Neural progenitor cell (in vitro differentiated cells): Measurements from ENCODE around the gene ITCH. TPM values are rescaled to one million over a fixed set of nuclear protein-coding genes. Genes with fewer than 3 reads are reported as not detected.

Source experiments
- DNase-seq: peaks from one replicate; pipeline ENCODE4 v3.0.0-alpha.2; 2016; ENCODE audit warnings: low spot score
- H2AFZ ChIP-seq: fragments of 200-600 bp; sonication (generic); replicated peaks from 2 replicates; pipeline ENCODE4 v1.6.1; 2016; ENCODE audit warnings: antibody characterized with exemption
- H3F3A ChIP-seq: fragments of 200-600 bp; sonication (generic); 2 replicates; pipeline ENCODE4 v1.6.1; 2016; ENCODE audit warnings: antibody characterized with exemption, low read depth
- H3K27ac ChIP-seq: fragments of 200-600 bp; sonication (generic); 2 replicates; pipeline ENCODE4 v1.5.1; 2016; ENCODE audit warnings: mild to moderate bottlenecking
- H3K27me3 ChIP-seq: fragments of 200-600 bp; sonication (generic); 2 replicates; pipeline ENCODE4 v1.6.1; 2016; ENCODE audit warnings: mild to moderate bottlenecking, moderate library complexity
- H3K36me3 ChIP-seq: fragments of 200-600 bp; sonication (generic); 2 replicates; pipeline ENCODE4 v1.5.1; 2016
- H3K4me1 ChIP-seq: fragments of 200-600 bp; sonication (generic); 2 replicates; pipeline ENCODE4 v1.6.1; 2016; ENCODE audit warnings: mixed run types
- H3K4me2 ChIP-seq: fragments of 200-600 bp; sonication (generic); 2 replicates; pipeline ENCODE4 v1.6.1; 2016
- H3K4me3 ChIP-seq: fragments of 200-600 bp; sonication (generic); 2 replicates; pipeline ENCODE4 v1.5.1; 2016
- H3K79me2 ChIP-seq: fragments of 200-600 bp; sonication (generic); 2 replicates; pipeline ENCODE4 v1.6.1; 2016; ENCODE audit warnings: low read depth
- H3K9ac ChIP-seq: fragments of 200-600 bp; sonication (generic); 2 replicates; pipeline ENCODE4 v1.6.1; 2016
- H3K9me3 ChIP-seq: fragments of 200-600 bp; sonication (generic); 2 replicates; pipeline ENCODE4 v1.5.1; 2016; ENCODE audit warnings: low read depth
- H4K20me1 ChIP-seq: fragments of 200-600 bp; sonication (generic); 2 replicates; pipeline ENCODE4 v1.6.1; 2016; ENCODE audit warnings: low read depth
- H3K27ac Mint-ChIP-seq: 3 replicates; pipeline ENCODE4 v1.8.0; 2021; ENCODE audit warnings: mixed read lengths
- H3K27me3 Mint-ChIP-seq: 2 replicates; pipeline ENCODE4 v1.8.0; 2022; ENCODE audit warnings: low read depth, mild to moderate bottlenecking, inconsistent platforms, moderate library complexity, mixed read lengths; ENCODE audit not compliant: insufficient read depth
- H3K36me3 Mint-ChIP-seq: 3 replicates; pipeline ENCODE4 v1.8.0; 2021; ENCODE audit warnings: mixed read lengths
- H3K4me1 Mint-ChIP-seq: 3 replicates; pipeline ENCODE4 v1.8.0; 2021; ENCODE audit warnings: mixed read lengths
- H3K4me3 Mint-ChIP-seq: 3 replicates; pipeline ENCODE4 v1.8.0; 2021; ENCODE audit warnings: mild to moderate bottlenecking, moderate library complexity, mixed read lengths
- H3K9me3 Mint-ChIP-seq: 3 replicates; pipeline ENCODE4 v1.8.0; 2020; ENCODE audit warnings: mixed read lengths
- EZH2 ChIP-seq: fragments of 200-600 bp; sonication (generic); IDR thresholded peaks from 2 replicates; pipeline ENCODE4 v1.6.1; 2017; ENCODE audit warnings: antibody characterized with exemption, mild to moderate bottlenecking, moderate library complexity
- EZH2phosphoT487 ChIP-seq: fragments of 200-600 bp; sonication (generic); IDR thresholded peaks from 2 replicates; pipeline ENCODE4 v1.6.1; 2017; ENCODE audit warnings: antibody characterized with exemption
- total RNA-seq: library from RNA; depleted of rRNA; stranded (reverse); fragments of >200 nt; gene quantifications from 2 replicates; pipeline ENCODE4 v1.2.3, GENCODE V29; 2015; ENCODE audit warnings: low replicate concordance
- TF ChIP-seq, protein P1 (sequence below): fragments of 200-600 bp; sonication (generic); IDR thresholded peaks from 2 replicates; pipeline ENCODE4 v1.5.1; 2017; ENCODE audit warnings: antibody characterized with exemption, mild to moderate bottlenecking

The ITCH gene
- total RNA-seq, 1 donor from 2014 or later = 55.2 TPM

DNA sequence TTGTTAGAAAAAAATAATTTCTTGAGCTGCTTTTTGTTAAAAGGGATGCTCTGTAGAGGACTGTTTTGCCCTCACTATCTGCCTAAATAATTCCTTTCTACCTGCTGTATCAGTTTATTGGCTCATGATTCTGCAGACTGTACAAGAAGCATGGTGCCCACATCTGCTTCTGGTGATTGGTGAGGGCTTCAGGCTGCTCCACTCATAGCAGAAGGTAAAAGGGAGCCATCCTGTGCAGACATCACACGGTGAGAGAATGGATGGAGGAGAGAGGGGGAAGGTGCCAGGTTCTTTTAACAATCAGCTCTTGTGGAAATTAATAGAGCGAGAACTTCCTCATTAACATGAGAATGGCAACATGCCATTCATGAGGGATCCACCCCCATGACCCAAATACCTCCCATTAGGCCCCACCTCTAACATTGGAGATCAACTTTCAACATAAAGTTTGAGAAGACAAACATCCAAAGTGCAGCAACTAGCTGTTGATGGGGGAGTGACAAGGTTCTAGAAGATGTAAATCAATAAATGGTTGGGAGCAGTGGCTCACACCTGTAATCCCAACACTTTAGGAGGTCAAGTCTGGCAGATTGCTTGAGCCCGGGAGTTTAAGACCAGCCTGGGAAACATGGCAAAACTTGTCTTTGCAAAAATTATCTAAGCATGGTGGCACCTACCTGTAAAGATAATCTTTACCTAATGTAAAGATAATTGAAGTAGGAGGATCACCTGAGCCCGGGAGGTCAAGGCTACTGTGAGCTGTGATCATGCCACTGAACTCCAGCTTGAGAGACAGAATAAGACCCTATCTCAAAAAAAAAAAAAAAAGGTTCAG is 44.2 kb upstream of the ITCH start:
- Mint-ChIP-seq H3K27me3 (peaks cover 5% of the 10 kb centered on the region), H3K4me1 (peaks cover 10% of the 10 kb centered on the region), H3K27ac (no peak overlapping the region), H3K36me3 (no peaks in the 10 kb centered on the region), H3K9me3 (no peaks in the 10 kb centered on the region), H3K4me3 (no peak overlapping the region)
- no peaks in the 10 kb centered on the region for H3K79me2 ChIP-seq
- H3F3A ChIP-seq = no peaks in the 10 kb centered on the region
- no peak overlapping the region for H3K4me3 ChIP-seq
- no peaks in the 10 kb centered on the region for H3K36me3 ChIP-seq
- H3K27me3 ChIP-seq = no peaks in the 10 kb centered on the region
- H3K4me1 ChIP-seq = no peaks in the 10 kb centered on the region
- H2AFZ ChIP-seq = no peak overlapping the region
- no peak overlapping the region for H3K9ac ChIP-seq
- DNase-seq = no peak
- H3K4me2 ChIP-seq = no peak overlapping the region
- H3K27ac ChIP-seq = no peak overlapping the region
- TF ChIP-seq EZH2phosphoT487 (no peak), EZH2 (no peak)
- TF ChIP-seq, protein P1, sequence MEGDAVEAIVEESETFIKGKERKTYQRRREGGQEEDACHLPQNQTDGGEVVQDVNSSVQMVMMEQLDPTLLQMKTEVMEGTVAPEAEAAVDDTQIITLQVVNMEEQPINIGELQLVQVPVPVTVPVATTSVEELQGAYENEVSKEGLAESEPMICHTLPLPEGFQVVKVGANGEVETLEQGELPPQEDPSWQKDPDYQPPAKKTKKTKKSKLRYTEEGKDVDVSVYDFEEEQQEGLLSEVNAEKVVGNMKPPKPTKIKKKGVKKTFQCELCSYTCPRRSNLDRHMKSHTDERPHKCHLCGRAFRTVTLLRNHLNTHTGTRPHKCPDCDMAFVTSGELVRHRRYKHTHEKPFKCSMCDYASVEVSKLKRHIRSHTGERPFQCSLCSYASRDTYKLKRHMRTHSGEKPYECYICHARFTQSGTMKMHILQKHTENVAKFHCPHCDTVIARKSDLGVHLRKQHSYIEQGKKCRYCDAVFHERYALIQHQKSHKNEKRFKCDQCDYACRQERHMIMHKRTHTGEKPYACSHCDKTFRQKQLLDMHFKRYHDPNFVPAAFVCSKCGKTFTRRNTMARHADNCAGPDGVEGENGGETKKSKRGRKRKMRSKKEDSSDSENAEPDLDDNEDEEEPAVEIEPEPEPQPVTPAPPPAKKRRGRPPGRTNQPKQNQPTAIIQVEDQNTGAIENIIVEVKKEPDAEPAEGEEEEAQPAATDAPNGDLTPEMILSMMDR = no peak
- no peaks in the 10 kb centered on the region for H4K20me1 ChIP-seq
- H3K9me3 ChIP-seq = no peaks in the 10 kb centered on the region

DNA sequence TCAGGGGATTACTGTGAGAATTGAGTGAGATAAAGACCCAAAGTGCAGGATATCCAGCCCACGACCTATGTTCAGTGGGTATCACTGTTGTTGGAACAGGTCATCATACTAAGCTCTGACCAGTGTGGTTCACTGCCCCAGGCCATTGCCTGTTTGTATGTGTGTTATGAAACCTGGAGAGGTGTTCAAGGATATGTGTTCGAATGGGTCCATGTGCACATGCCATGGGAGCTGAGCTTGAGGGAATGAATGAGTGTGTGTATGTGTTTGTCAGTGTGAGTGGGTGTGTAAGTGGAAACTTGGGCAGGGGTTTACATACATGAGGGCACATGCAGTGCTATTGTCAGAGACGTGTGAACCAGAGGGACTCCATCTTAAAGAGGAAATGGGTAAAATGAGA is 42.2 kb upstream of the ITCH start:
- H3K4me3 ChIP-seq = no peak overlapping the region
- peaks cover 6% of the 10 kb centered on the region for H3K4me1 ChIP-seq
- Mint-ChIP-seq H3K4me3 (no peak overlapping the region), H3K27ac (no peak overlapping the region), H3K27me3 (no peaks in the 10 kb centered on the region), H3K36me3 (no peaks in the 10 kb centered on the region), H3K9me3 (no peaks in the 10 kb centered on the region), H3K4me1 (peaks cover 20% of the 10 kb centered on the region)
- H3K27ac ChIP-seq = no peak overlapping the region
- TF ChIP-seq, protein P1 = no peak
- TF ChIP-seq EZH2 (no peak), EZH2phosphoT487 (no peak)
- H3K9ac ChIP-seq = no peak overlapping the region
- peaks cover 9% of the 10 kb centered on the region for H3F3A ChIP-seq
- no peak for DNase-seq
- peaks cover 5% of the 10 kb centered on the region for H3K27me3 ChIP-seq
- H2AFZ ChIP-seq = no peak overlapping the region
- no peaks in the 10 kb centered on the region for H4K20me1 ChIP-seq
- H3K4me2 ChIP-seq = no peak overlapping the region
- no peaks in the 10 kb centered on the region for H3K79me2 ChIP-seq
- H3K9me3 ChIP-seq = no peaks in the 10 kb centered on the region
- no peaks in the 10 kb centered on the region for H3K36me3 ChIP-seq

DNA sequence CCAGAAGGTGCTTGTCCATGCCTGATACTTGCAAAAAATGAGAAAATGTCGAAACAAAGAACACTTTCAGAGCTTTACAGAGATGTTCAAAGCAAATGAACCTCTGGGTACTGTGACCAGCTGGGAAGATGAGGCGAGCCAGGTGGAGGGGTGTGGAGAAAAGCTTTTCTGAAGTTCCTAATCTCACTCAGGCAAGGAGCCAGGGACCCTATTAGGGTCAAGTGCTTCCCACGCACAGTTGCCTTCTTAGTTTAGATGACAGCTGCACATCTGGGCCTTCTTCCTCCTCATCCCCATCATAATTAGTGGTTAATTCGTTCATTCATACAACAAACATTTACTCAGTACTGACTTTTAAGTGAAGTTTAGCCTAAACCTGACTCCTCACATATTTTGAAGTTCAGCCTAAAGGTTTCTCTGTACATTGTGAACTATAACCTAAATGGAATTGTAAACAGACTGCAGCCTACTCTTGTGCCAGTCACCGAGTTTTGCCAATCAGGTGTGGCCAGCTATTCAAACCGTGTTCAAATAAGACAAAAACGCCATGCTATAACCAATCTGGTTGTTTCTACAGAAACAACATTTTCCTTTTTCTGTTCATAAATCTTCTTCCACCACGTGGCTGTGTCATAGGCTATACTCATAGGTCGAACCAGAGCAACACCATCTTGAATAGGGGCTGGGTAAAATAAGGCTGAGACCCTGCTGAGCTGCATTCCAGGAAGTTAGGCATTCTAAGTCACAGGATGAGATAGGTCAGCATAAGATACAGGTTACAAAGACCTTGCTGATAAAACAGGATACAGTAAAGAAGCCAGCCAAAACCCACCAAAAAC is 40.6 kb upstream of the ITCH start:
- no peaks in the 10 kb centered on the region for H3K36me3 Mint-ChIP-seq
- no peak overlapping the region for H3K4me2 ChIP-seq

More for the DNA sequence above, 40.6 kb upstream of the ITCH start:
- Histone ChIP-seq H3K9ac (no peak overlapping the region), H2AFZ (no peak overlapping the region), H3K9me3 (no peaks in the 10 kb centered on the region), H3K36me3 (no peaks in the 10 kb centered on the region), H3F3A (peaks cover 9% of the 10 kb centered on the region), H3K4me1 (peaks cover 6% of the 10 kb centered on the region), H3K79me2 (no peaks in the 10 kb centered on the region), H3K27ac (no peak overlapping the region), H3K4me3 (no peak overlapping the region), H4K20me1 (no peaks in the 10 kb centered on the region), H3K27me3 (peaks cover 5% of the 10 kb centered on the region)
- Mint-ChIP-seq H3K27ac (peak overlapping the region; percentile 24), H3K9me3 (no peaks in the 10 kb centered on the region), H3K27me3 (no peaks in the 10 kb centered on the region), H3K4me3 (no peak overlapping the region), H3K4me1 (peaks cover 20% of the 10 kb centered on the region)
- TF ChIP-seq, protein P1 = no peak
- DNase-seq = no peak
